Liver (tissue), 9 donors: ENCODE results near the gene HHAT. TPM values are rescaled to one million over a fixed set of nuclear protein-coding genes. Genes with fewer than 3 reads are reported as not detected.

Source experiments
- DNase-seq: peaks from one replicate; pipeline ENCODE4 v3.0.0-alpha.2; 2017; ENCODE audit warnings: low spot score
- H3K27ac ChIP-seq, 2 donors: one replicate each; pipeline ENCODE4 v1.7.0; 2013; ENCODE audit warnings: inconsistent platforms in 2 of 2, low read length in 2 of 2, control low read depth in 1 of 2, low read depth in 1 of 2, mild to moderate bottlenecking in 1 of 2
- H3K27me3 ChIP-seq, 4 donors: one replicate each; pipeline versions ENCODE4 v1.6.1 to v1.7.0; 2013; ENCODE audit warnings: low read length in 3 of 4, inconsistent platforms in 1 of 4, mild to moderate bottlenecking in 1 of 4, moderate library complexity in 1 of 4; ENCODE audit not compliant: control insufficient read depth in 4 of 4, insufficient read depth in 4 of 4
- H3K36me3 ChIP-seq, 4 donors: one replicate each; pipeline versions ENCODE4 v1.6.1 to v1.7.0; 2013; ENCODE audit warnings: low read length in 3 of 4, mild to moderate bottlenecking in 3 of 4, low read depth in 1 of 4, moderate library complexity in 1 of 4; ENCODE audit not compliant: control insufficient read depth in 4 of 4, insufficient read depth in 3 of 4
- H3K4me1 ChIP-seq, 4 donors: one replicate each; pipeline versions ENCODE4 v1.6.1 to v1.7.0; 2013; ENCODE audit warnings: low read length in 3 of 4, mild to moderate bottlenecking in 3 of 4, moderate library complexity in 1 of 4; ENCODE audit not compliant: control insufficient read depth in 4 of 4, insufficient read depth in 4 of 4
- H3K4me3 ChIP-seq, 3 donors: one replicate each; pipeline versions ENCODE4 v1.6.1 to v1.7.0; 2013; ENCODE audit warnings: low read length in 3 of 3, control low read depth in 1 of 3, low read depth in 1 of 3, mild to moderate bottlenecking in 1 of 3
- H3K9ac ChIP-seq, 2 donors: one replicate each; pipeline ENCODE4 v1.7.0; 2013; ENCODE audit warnings: low read length in 2 of 2, mild to moderate bottlenecking in 2 of 2, moderate library complexity in 2 of 2, control low read depth in 1 of 2, low read depth in 1 of 2
- H3K9me3 ChIP-seq, 4 donors: one replicate each; pipeline versions ENCODE4 v1.6.1 to v1.7.0; 2013; ENCODE audit warnings: low read length in 3 of 4; ENCODE audit not compliant: control insufficient read depth in 4 of 4
- EGR1 ChIP-seq, 2 donors: IDR thresholded peaks; 2 replicates each; pipeline ENCODE4 v1.6.1; 2016 to 2018; ENCODE audit warnings: antibody characterized with exemption in 2 of 2, low read depth in 2 of 2
- FOXA1 ChIP-seq: IDR thresholded peaks from 2 replicates; pipeline ENCODE4 v1.6.1; 2016; ENCODE audit warnings: antibody characterized with exemption
- FOXA2 ChIP-seq: IDR thresholded peaks from 2 replicates; pipeline ENCODE4 v1.6.1; 2016; ENCODE audit warnings: antibody characterized with exemption
- HNF4A ChIP-seq, 2 donors: conservative IDR thresholded peaks; 2 replicates each; pipeline ENCODE4 v1.6.1; 2016; ENCODE audit warnings: antibody characterized with exemption in 2 of 2, mild to moderate bottlenecking in 2 of 2
- HNF4G ChIP-seq: IDR thresholded peaks from 2 replicates; pipeline ENCODE4 v1.6.1; 2016; ENCODE audit warnings: antibody characterized with exemption
- JUND ChIP-seq, 2 donors: IDR thresholded peaks; 2 replicates each; pipeline ENCODE4 v1.6.1; 2016; ENCODE audit warnings: antibody characterized with exemption in 2 of 2
- NR2F2 ChIP-seq: IDR thresholded peaks from 2 replicates; pipeline ENCODE4 v1.6.1; 2016; ENCODE audit warnings: antibody characterized with exemption
- RAD21 ChIP-seq, 2 donors: IDR thresholded peaks; 2 replicates each; pipeline ENCODE4 v1.6.1; 2016; ENCODE audit warnings: antibody characterized with exemption in 2 of 2, mild to moderate bottlenecking in 2 of 2
- RXRA ChIP-seq, 2 donors: IDR thresholded peaks; 2 replicates each; pipeline ENCODE4 v1.6.1; 2017 to 2018; ENCODE audit warnings: antibody characterized with exemption in 2 of 2, mild to moderate bottlenecking in 1 of 2
- SP1 ChIP-seq: IDR thresholded peaks from 2 replicates; pipeline ENCODE4 v1.6.1; 2018; ENCODE audit warnings: antibody characterized with exemption, mild to moderate bottlenecking
- TAF1 ChIP-seq: conservative IDR thresholded peaks from 2 replicates; pipeline ENCODE4 v1.6.1; 2016; ENCODE audit warnings: antibody characterized with exemption, mild to moderate bottlenecking
- YY1 ChIP-seq: IDR thresholded peaks from 2 replicates; pipeline ENCODE4 v1.6.1; 2016; ENCODE audit warnings: antibody characterized with exemption, mild to moderate bottlenecking
- WGBS: extraction: QIAGEN DNeasy Blood & Tissue Kit; methylation state at CpG from one replicate; pipeline ENCODE4 v1.1.7; 2013; 5-methylcytosine and 5-hydroxymethylcytosine counted together
- polyA plus RNA-seq, 2 donors: library from polyadenylated mRNA; stranded (reverse) in 1 of 2; unstranded in 1 of 2; fragments of 200-250 nt in 1 of 2; fragments of >200 nt in 1 of 2; fragmentation: Nextera tagmentation in 1 of 2; extraction: Ambion mirVana in 1 of 2; gene quantifications; one replicate each; pipeline versions ENCODE4 v1.2.1 to v1.2.3, GENCODE V29; 2013 to 2015
- total RNA-seq, 2 donors: library from RNA; depleted of rRNA; stranded (reverse); fragments of >200 nt; gene quantifications; one replicate each; pipeline ENCODE4 v1.2.3, GENCODE V29; 2014
- TF ChIP-seq, protein P1 (sequence below): IDR thresholded peaks from 2 replicates; pipeline ENCODE4 v1.6.1; 2016; ENCODE audit warnings: antibody characterized with exemption
- TF ChIP-seq, protein P2 (sequence below): IDR thresholded peaks from 2 replicates; pipeline ENCODE4 v1.6.1; 2016; ENCODE audit warnings: antibody characterized with exemption
- TF ChIP-seq, protein P3 (sequence below): IDR thresholded peaks from 2 replicates; pipeline ENCODE4 v1.6.1; 2016; ENCODE audit warnings: antibody characterized with exemption
- TF ChIP-seq, protein P4 (sequence below): IDR thresholded peaks from 2 replicates; pipeline ENCODE4 v1.6.1; 2016; ENCODE audit warnings: antibody characterized with exemption, mild to moderate bottlenecking
- donor health status: healthy.
- donor health status: healthy.
- donor health status: healthy.
- donor health status: healthy.
- donor health status: healthy.

The HHAT gene
- total and polyA plus RNA-seq, 4 donors, result 1.3 to 2.2 (median 1.6) TPM

DNA sequence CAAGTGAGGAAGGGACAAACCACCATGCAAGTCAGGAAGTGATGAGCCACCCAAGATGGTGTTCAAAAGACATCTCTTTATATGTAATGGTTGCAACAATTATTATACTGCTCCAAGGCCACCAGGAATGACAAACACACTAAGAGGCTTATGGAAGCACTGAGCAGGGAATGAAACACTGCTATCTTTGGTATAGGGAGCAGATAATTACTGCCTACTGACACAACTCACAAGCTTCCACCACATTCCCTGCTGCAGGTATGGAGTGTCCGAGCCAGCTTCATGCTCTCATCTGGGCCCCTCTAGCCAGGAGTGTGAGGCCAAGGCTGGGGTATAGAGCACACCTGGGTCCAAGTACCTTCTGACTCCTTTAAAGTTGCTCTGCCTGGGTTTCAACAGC is 371.4 kb downstream of the HHAT start (continued):
- TF ChIP-seq, protein P1, sequence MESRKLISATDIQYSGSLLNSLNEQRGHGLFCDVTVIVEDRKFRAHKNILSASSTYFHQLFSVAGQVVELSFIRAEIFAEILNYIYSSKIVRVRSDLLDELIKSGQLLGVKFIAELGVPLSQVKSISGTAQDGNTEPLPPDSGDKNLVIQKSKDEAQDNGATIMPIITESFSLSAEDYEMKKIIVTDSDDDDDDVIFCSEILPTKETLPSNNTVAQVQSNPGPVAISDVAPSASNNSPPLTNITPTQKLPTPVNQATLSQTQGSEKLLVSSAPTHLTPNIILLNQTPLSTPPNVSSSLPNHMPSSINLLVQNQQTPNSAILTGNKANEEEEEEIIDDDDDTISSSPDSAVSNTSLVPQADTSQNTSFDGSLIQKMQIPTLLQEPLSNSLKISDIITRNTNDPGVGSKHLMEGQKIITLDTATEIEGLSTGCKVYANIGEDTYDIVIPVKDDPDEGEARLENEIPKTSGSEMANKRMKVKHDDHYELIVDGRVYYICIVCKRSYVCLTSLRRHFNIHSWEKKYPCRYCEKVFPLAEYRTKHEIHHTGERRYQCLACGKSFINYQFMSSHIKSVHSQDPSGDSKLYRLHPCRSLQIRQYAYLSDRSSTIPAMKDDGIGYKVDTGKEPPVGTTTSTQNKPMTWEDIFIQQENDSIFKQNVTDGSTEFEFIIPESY, result no peak
- TF ChIP-seq EGR1 (IDR thresholded peaks at IDR 0.05; ENCODE audit: low read depth in 2 of 2) (no peak), YY1 (no peak), HNF4G (no peak), NR2F2 (no peak), TAF1 (no peak), FOXA1 (no peak)

DNA sequence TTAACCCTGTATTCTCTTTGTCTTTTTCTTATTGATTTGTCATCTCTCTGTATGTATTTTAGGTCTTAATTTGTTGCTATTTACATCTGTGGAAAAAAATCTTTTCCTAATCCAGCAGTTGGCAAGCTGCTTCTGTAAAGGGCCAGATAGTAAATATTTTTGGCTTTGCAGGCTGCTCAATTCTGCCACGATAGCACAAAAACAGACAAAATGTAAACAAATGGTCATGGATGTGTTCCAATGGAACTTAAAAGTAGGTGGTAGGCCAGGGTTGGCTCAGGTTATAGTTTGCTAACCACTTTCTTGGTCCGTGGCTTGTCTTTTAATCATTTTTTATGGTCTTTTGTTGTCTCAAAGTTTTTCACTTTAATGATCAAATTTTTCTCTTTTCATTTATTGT is 371.8 kb downstream of the HHAT start:
- DNase-seq, result no peak
- TF ChIP-seq RXRA (IDR thresholded peaks at IDR 0.05), result peak; percentile 73 to 84
- TF ChIP-seq, protein P2, sequence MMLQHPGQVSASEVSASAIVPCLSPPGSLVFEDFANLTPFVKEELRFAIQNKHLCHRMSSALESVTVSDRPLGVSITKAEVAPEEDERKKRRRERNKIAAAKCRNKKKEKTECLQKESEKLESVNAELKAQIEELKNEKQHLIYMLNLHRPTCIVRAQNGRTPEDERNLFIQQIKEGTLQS, result no peak
- TF ChIP-seq, protein P1, result peak; percentile 35
- peak; percentile 56 for TF ChIP-seq FOXA2
- TF ChIP-seq YY1, result peak; percentile 40
- TF ChIP-seq JUND (IDR thresholded peaks at IDR 0.05), result peak in 1 of 2 donors; percentile 47
- TF ChIP-seq, protein P3, sequence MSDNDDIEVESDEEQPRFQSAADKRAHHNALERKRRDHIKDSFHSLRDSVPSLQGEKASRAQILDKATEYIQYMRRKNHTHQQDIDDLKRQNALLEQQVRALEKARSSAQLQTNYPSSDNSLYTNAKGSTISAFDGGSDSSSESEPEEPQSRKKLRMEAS, result no peak
- peak; percentile 22 to 34 for TF ChIP-seq RAD21 (IDR thresholded peaks at IDR 0.05)
- TF ChIP-seq EGR1 (IDR thresholded peaks at IDR 0.05; ENCODE audit: low read depth in 2 of 2), result peak in 1 of 2 donors; percentile 45
- TF ChIP-seq HNF4A (conservative IDR thresholded peaks at IDR 0.05), result peak; percentile 15 to 57
- no peak for TF ChIP-seq HNF4G
- TF ChIP-seq SP1, result peak; percentile 33
- TF ChIP-seq, protein P4, sequence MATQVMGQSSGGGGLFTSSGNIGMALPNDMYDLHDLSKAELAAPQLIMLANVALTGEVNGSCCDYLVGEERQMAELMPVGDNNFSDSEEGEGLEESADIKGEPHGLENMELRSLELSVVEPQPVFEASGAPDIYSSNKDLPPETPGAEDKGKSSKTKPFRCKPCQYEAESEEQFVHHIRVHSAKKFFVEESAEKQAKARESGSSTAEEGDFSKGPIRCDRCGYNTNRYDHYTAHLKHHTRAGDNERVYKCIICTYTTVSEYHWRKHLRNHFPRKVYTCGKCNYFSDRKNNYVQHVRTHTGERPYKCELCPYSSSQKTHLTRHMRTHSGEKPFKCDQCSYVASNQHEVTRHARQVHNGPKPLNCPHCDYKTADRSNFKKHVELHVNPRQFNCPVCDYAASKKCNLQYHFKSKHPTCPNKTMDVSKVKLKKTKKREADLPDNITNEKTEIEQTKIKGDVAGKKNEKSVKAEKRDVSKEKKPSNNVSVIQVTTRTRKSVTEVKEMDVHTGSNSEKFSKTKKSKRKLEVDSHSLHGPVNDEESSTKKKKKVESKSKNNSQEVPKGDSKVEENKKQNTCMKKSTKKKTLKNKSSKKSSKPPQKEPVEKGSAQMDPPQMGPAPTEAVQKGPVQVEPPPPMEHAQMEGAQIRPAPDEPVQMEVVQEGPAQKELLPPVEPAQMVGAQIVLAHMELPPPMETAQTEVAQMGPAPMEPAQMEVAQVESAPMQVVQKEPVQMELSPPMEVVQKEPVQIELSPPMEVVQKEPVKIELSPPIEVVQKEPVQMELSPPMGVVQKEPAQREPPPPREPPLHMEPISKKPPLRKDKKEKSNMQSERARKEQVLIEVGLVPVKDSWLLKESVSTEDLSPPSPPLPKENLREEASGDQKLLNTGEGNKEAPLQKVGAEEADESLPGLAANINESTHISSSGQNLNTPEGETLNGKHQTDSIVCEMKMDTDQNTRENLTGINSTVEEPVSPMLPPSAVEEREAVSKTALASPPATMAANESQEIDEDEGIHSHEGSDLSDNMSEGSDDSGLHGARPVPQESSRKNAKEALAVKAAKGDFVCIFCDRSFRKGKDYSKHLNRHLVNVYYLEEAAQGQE, result peak; percentile 20
- H3K4me3 ChIP-seq, result no peak overlapping the region
- WGBS, result 22% methylated on average over 2 of the region's 2 CpGs
- no peak overlapping the region for H3K9ac ChIP-seq
- no peaks in the 10 kb centered on the region for H3K27me3 ChIP-seq
- H3K9me3 ChIP-seq, result no peaks in the 10 kb centered on the region
- peaks cover 5 to 11% (median 9%) of the 10 kb centered on the region in 4 donors for H3K4me1 ChIP-seq
- peak overlapping the region; percentile 31 to 46 for H3K27ac ChIP-seq
- H3K36me3 ChIP-seq, result no peaks in the 10 kb centered on the region
